Sciatic nerve (tissue), 2 donors: ENCODE results near the gene WNT6. TPM values are rescaled to one million over a fixed set of nuclear protein-coding genes. Genes with fewer than 3 reads are reported as not detected.
A peak's percentile ranks its signal among the peaks of the same experiment; 100 is the strongest.
"Not testable (repeated sequence)": the region's sequence is repeated elsewhere in the genome, so short reads cannot be mapped to it uniquely, and the experiment has no call there.

ENCODE experiments used
- ATAC-seq: fragments of 200-7000 bp; cut with Tn5 transposase; one replicate; pipeline ENCODE4 v1.9.1; 2020; ENCODE audit warnings: mild to moderate bottlenecking, moderate library complexity
- DNase-seq: peaks from one replicate; pipeline ENCODE4 v3.0.0-alpha.2; 2020; ENCODE audit warnings: low spot score
- intact Hi-C: fragments of 100-400 bp; cut with DNase I; formaldehyde crosslinking; loops from one replicate; pipeline ENCODE4 v1.14.2; 2022
- total RNA-seq: library from RNA; stranded (reverse); fragmentation: NEBNext Ultra II Directional; extraction: Animal tissue kit (Norgen Biotek cat#: 25700); gene quantifications from one replicate; pipeline ENCODE4 v1.2.1, GENCODE V29; 2021
- donor health status: DM: no; HTN: no; CAD: no.
- donor health status: DM: no; HTN: no; CAD: no.

Gene WNT6
- total RNA-seq, 1 donor from 2014 or later, result 23.3 TPM

GRCh38 chr2:218828477-218828778 lies 31.2 kb upstream of the WNT6 start:
- intact Hi-C loops, result no loop called here
- DNase-seq (no peak), ATAC-seq (no peak)

- peak; percentile 58 for DNase-seq
- peak; percentile 29 for ATAC-seq
Observed at GRCh38 chr2:218829868-218830451, 29.6 kb upstream of the WNT6 start.

GRCh38 chr2:218830526-218831306 lies 28.9 kb upstream of the WNT6 start:
- DNase-seq (peak; percentile 37), ATAC-seq (no peak)
- intact Hi-C loops, result no loop called here

More at GRCh38 chr2:218829868-218830451, 29.6 kb upstream of the WNT6 start:
- intact Hi-C loops, result no loop called here

GRCh38 chr2:218831378-218831990 lies 28.1 kb upstream of the WNT6 start, which contains the start of gene PRKAG3:
Gene PRKAG3, minus strand, starts transcription at chr2:218831803.
- ATAC-seq, result peak; percentile 64
- DNase-seq, result peak; percentile 58
- intact Hi-C loops, result no loop called here

GRCh38 chr2:218832081-218832480 lies 27.5 kb upstream of the WNT6 start:
- ATAC-seq (peak; percentile 13), DNase-seq (no peak)
- intact Hi-C loops, result no loop called here

- peak; percentile 50 for DNase-seq
- intact Hi-C loops, result no loop called here
- peak; percentile 79 for ATAC-seq
Observed at GRCh38 chr2:218832520-218832919, 27.1 kb upstream of the WNT6 start.

- peak; percentile 26 for DNase-seq
- intact Hi-C loops, result no loop called here
- ATAC-seq, result no peak
Observed at GRCh38 chr2:218833023-218833609, 26.5 kb upstream of the WNT6 start.

GRCh38 chr2:218834685-218835084 lies 24.9 kb upstream of the WNT6 start:
- ATAC-seq (no peak), DNase-seq (peak; percentile 27)
- intact Hi-C loops, result no loop called here

- intact Hi-C loops, result no loop called here
- ATAC-seq (no peak), DNase-seq (no peak)
Observed at GRCh38 chr2:218837495-218837894, 22.1 kb upstream of the WNT6 start.

GRCh38 chr2:218839430-218839829 lies 20.2 kb upstream of the WNT6 start:
- intact Hi-C loops, result no loop called here
- DNase-seq, result no peak
- ATAC-seq, result no peak

- intact Hi-C loops, result loop anchor here (10.0 kb wide), 1 partner anchor 145 kb away; no protein-coding TSS in a partner anchor
- DNase-seq (no peak), ATAC-seq (no peak)
Observed at GRCh38 chr2:218839888-218840287, 19.7 kb upstream of the WNT6 start.

GRCh38 chr2:218844334-218844733 lies 15.3 kb upstream of the WNT6 start:
- intact Hi-C loops, result loop anchor here (10.0 kb wide), 1 partner anchor 150 kb away; no protein-coding TSS in a partner anchor
- not testable (repeated sequence) for ATAC-seq
- DNase-seq, result peak; percentile 6

GRCh38 chr2:218846963-218847362 lies 12.6 kb upstream of the WNT6 start:
- ATAC-seq (peak; percentile 11), DNase-seq (peak; percentile 44)
- intact Hi-C loops, result loop anchor here (5.0 to 10.0 kb wide), 2 partner anchors 135 to 152 kb away; partner anchors contain the start of gene TTLL4

GRCh38 chr2:218849721-218850120 lies 9.9 kb upstream of the WNT6 start:
- peak; percentile 18 for DNase-seq
- ATAC-seq, result no peak
- intact Hi-C loops, result loop anchor here (5.0 to 10.0 kb wide), 2 partner anchors 137 to 155 kb away; partner anchors contain the start of gene TTLL4

- no peak for ATAC-seq
- peak; percentile 1 for DNase-seq
- intact Hi-C loops, result no loop called here
Observed at GRCh38 chr2:218850796-218851195, 8.8 kb upstream of the WNT6 start.

- ATAC-seq, result no peak
- peak; percentile 15 for DNase-seq
- intact Hi-C loops, result no loop called here
Observed at GRCh38 chr2:218851286-218851685, 8.3 kb upstream of the WNT6 start.

GRCh38 chr2:218852911-218853667 lies 6.5 kb upstream of the WNT6 start:
- DNase-seq, result peak; percentile 81
- intact Hi-C loops, result no loop called here
- peak; percentile 57 for ATAC-seq

- intact Hi-C loops, result no loop called here
- ATAC-seq (no peak), DNase-seq (peak; percentile 37)
Observed at GRCh38 chr2:218853766-218854165, 5.8 kb upstream of the WNT6 start.

GRCh38 chr2:218854860-218855259 lies 4.7 kb upstream of the WNT6 start:
- DNase-seq, result peak; percentile 50
- intact Hi-C loops, result no loop called here
- no peak for ATAC-seq
